Mammary epithelial cell (primary cell): ENCODE data around the gene GAMT.

ENCODE experiments used
- EZH2 ChIP-seq: IDR thresholded peaks from 2 replicates; pipeline ENCODE4 v1.6.1; 2012; ENCODE audit warnings: low read length, inconsistent platforms, borderline replicate concordance
- TF ChIP-seq, protein P1 (sequence below), 2 donors: IDR thresholded peaks in 1 of 2; conservative IDR thresholded peaks in 1 of 2; 2 replicates each; pipeline ENCODE4 v1.5.1; 2011 to 2012; ENCODE audit warnings: inconsistent platforms in 2 of 2, low read length in 2 of 2, mild to moderate bottlenecking in 2 of 2, control low read depth in 1 of 2, low read depth in 1 of 2; ENCODE audit not compliant: insufficient read depth in 1 of 2; ENCODE audit errors: extremely low read depth in 1 of 2

DNA sequence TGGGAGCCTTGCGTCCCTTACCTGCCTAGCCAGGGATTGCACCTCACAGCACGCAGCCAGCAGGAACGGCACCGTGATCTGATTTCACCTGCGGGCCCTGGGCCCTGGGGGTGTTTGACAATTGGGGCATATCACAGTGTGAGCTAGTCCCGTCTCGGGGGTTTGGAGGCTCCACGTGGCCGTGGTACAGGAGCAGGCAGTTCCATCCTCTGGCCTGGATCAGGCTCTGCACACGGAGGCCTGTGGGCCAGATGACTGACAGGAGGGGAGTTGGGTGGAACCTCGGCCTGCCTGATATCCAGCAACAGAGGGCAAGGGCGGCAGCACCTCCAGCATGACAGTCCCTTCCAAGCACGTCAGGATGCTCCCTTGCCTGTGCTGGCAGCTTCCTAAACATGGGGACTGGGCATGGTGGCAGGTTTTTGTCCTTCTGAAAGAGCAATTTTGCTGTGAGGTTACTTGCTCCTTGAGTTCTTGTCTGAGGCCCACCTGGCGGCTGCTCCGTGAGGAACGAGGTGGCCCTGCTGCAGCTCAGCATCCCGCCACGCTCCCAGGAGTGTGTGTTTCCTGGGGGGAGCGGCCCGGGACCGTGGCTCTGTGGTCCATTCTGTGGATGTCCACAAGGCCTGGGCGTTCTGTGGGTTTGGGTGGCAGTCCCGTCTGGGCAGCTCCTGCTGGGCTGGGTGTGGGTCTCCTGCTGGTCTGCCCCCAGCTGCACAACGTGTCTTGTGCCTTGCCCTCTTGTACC is 30.6 kb upstream of the GAMT start:
- TF ChIP-seq, protein P1, sequence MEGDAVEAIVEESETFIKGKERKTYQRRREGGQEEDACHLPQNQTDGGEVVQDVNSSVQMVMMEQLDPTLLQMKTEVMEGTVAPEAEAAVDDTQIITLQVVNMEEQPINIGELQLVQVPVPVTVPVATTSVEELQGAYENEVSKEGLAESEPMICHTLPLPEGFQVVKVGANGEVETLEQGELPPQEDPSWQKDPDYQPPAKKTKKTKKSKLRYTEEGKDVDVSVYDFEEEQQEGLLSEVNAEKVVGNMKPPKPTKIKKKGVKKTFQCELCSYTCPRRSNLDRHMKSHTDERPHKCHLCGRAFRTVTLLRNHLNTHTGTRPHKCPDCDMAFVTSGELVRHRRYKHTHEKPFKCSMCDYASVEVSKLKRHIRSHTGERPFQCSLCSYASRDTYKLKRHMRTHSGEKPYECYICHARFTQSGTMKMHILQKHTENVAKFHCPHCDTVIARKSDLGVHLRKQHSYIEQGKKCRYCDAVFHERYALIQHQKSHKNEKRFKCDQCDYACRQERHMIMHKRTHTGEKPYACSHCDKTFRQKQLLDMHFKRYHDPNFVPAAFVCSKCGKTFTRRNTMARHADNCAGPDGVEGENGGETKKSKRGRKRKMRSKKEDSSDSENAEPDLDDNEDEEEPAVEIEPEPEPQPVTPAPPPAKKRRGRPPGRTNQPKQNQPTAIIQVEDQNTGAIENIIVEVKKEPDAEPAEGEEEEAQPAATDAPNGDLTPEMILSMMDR (conservative IDR thresholded peaks at IDR 0.05 in 1 of 2, IDR thresholded peaks at IDR 0.05 in 1 of 2; ENCODE audit: extremely low read depth in 1 of 2, insufficient read depth in 1 of 2, low read depth in 1 of 2, low read length in 2 of 2) = no peak
- no peak for TF ChIP-seq EZH2
